ENCODE measurements around the gene DNAJB4.
"Not testable (repeated sequence)": the region's sequence is repeated elsewhere in the genome, so short reads cannot be mapped to it uniquely, and the experiment has no call there.

DNAJB4 gene

DNA sequence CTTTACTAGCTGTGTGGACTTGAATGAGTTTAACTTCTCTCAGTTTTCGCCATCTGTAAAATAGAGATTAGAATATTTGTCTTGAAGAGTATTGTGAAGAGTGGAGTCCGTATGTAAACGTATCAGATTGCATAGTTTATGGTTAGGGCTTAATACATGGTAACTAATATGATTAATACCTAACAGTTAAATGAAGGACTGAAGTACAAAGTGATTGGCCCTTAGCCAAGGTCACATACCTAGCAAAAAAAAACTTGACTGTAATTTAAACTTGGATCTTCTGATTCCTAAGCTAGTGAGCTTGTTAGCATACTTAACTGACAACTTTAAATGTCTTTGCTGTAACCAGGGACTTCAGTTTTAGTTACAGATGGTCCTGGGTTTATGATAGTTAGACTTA is 42.9 kb downstream of the DNAJB4 start:
- in situ Hi-C loops (cut with HindIII; ENCODE audit: low pct_unique_long_range_greater_than_20kb, low sequenced_read_pairs): no loop called here
- DNase-seq (ENCODE audit: low read depth in 1 of 2, low spot score in 1 of 2): no peak
- no peak for TF ChIP-seq JUND (IDR thresholded peaks at IDR 0.05; ENCODE audit: low read depth)

- in situ Hi-C loops (cut with HindIII; ENCODE audit: low pct_unique_long_range_greater_than_20kb, low sequenced_read_pairs): no loop called here
- no peak for DNase-seq (ENCODE audit: low read depth in 1 of 2, low spot score in 1 of 2)
- TF ChIP-seq JUND (IDR thresholded peaks at IDR 0.05; ENCODE audit: low read depth): no peak
These were observed 43.7 kb downstream of the DNAJB4 start for GRCh38 chr1:78048446-78048845.

DNA sequence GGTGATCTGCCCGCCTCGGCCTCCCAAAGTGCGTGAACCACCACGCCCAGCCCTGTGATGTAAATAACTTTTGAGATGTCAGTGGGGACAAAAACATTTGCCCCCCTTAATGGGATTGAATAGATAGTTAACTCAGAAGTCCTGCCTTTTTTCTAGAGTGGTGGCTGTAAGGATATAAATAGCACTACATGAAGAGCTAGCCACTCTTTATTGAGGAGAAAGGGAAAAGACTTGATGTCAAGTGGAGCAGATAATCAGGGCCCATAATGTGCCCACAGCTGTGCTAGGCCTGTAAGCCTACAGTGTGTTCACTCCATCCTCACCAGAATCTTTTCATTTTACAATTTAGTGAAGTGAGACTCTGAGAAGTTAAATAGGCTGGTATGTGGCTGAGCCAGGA is 44.7 kb downstream of the DNAJB4 start:
- TF ChIP-seq JUND (IDR thresholded peaks at IDR 0.05; ENCODE audit: low read depth): no peak
- in situ Hi-C loops (cut with HindIII; ENCODE audit: low pct_unique_long_range_greater_than_20kb, low sequenced_read_pairs): no loop called here
- no peak for DNase-seq (ENCODE audit: low read depth in 1 of 2, low spot score in 1 of 2)

DNA sequence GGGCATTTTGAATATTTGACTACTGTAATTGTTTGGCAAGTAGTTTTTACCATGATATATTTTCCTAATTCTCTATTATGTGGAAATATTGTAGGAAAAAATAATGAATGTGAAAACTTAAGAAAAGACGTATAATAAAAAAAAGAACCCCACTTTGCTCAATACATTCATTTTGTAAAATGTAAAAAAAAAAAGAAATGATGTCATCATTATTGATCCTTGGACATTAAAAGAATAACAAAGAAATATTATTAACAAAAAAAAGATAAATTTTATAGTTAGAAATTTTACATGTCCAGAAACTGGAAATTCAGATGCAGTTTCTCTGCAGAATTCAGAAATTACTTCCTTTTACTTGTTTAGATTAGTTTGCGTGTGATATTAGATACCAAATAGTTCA is 46.3 kb downstream of the DNAJB4 start:
- DNase-seq (ENCODE audit: low read depth in 1 of 2, low spot score in 1 of 2): no peak
- no peak for TF ChIP-seq JUND (IDR thresholded peaks at IDR 0.05; ENCODE audit: low read depth)
- in situ Hi-C loops (cut with HindIII; ENCODE audit: low pct_unique_long_range_greater_than_20kb, low sequenced_read_pairs): no loop called here

DNA sequence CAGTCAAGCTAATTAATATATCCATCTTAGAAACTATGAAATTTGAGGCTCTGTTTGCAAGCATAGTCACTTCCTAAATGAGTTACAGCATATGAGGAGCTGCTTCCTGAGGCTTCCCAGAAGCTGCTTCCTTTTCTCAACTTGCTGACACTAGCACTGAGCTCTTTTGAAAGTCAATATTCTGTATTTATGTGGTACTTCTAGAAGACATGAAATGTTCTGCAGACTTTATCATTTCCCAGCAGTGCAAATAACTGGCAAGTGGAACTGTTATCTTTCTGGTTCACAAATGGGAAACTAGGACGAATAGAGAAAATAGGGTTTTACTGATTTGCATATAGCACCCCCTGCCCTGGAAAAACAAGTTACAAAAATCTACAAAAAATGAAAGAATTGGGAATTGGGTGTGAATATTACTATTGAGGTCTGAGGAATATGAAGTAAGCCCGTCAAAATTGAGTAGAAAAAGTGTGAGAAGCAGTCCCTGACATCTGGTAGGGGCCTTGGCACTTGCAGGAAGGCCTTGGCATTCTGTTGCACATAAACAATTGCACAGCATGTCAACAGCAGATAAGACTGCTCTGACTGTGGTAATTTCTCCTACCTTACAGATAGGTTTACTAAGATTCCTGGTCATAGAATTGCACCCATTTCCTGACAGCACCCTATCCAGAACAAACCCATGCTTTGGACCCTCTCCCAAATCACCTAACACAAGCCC is 48.1 kb downstream of the DNAJB4 start:
- in situ Hi-C loops (cut with HindIII; ENCODE audit: low pct_unique_long_range_greater_than_20kb, low sequenced_read_pairs): no loop called here
- TF ChIP-seq JUND (IDR thresholded peaks at IDR 0.05; ENCODE audit: low read depth): no peak
- no peak for DNase-seq (ENCODE audit: low read depth in 1 of 2, low spot score in 1 of 2)

DNA sequence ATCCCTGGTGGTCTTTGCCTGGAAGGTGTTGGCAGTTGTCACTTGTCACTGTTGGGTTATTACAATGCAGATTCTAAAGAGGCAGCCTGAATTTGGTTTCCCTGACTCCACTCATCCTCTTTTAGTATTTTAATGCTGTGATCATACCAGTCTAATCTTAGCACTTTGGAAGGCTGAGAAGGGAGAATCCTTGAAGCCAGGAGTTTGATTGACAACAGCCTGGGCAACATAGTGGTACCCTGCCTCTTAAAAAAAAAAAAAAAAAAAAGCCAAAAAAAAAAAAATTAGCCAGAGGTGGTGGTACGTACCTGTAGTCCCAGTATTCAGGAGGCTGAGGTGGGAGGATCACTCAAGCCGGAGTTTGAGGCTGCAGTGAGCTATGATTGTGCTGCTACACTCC is 48.8 kb downstream of the DNAJB4 start:
- in situ Hi-C loops (cut with HindIII; ENCODE audit: low pct_unique_long_range_greater_than_20kb, low sequenced_read_pairs): no loop called here
- DNase-seq (ENCODE audit: low read depth in 1 of 2, low spot score in 1 of 2): no peak
- TF ChIP-seq JUND (IDR thresholded peaks at IDR 0.05; ENCODE audit: low read depth): no peak

DNA sequence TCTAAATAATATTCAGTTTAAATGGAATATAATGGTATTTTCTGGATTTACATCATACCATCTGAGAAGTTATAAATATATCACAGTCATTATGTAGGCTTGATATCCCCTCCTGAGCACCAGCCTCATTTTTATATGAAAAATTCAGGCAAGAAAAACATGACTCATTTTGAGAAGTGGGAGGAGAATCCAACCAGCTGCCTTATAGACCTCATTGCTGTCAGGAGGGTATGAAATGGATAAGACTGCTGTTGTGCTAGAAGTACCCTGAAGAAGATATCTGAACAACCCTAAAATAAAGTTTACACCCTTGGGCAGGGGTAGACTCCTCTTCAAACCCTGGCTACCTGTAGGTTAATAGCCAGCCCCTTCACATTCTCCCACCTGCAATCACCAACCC is 49.8 kb downstream of the DNAJB4 start:
- no peak for DNase-seq (ENCODE audit: low read depth in 1 of 2, low spot score in 1 of 2)
- in situ Hi-C loops (cut with HindIII; ENCODE audit: low pct_unique_long_range_greater_than_20kb, low sequenced_read_pairs): no loop called here
- no peak for TF ChIP-seq JUND (IDR thresholded peaks at IDR 0.05; ENCODE audit: low read depth)

- no peak for DNase-seq (ENCODE audit: low read depth in 1 of 2, low spot score in 1 of 2)
- in situ Hi-C loops (cut with HindIII; ENCODE audit: low pct_unique_long_range_greater_than_20kb, low sequenced_read_pairs): no loop called here
- TF ChIP-seq JUND (IDR thresholded peaks at IDR 0.05; ENCODE audit: low read depth): no peak
These were observed 50.2 kb downstream of the DNAJB4 start for GRCh38 chr1:78054972-78055371.

GRCh38 chr1:78055565-78056132 is 50.9 kb downstream of the DNAJB4 start:
- DNase-seq (ENCODE audit: low read depth in 1 of 2, low spot score in 1 of 2): no peak
- in situ Hi-C loops (cut with HindIII; ENCODE audit: low pct_unique_long_range_greater_than_20kb, low sequenced_read_pairs): no loop called here

DNA sequence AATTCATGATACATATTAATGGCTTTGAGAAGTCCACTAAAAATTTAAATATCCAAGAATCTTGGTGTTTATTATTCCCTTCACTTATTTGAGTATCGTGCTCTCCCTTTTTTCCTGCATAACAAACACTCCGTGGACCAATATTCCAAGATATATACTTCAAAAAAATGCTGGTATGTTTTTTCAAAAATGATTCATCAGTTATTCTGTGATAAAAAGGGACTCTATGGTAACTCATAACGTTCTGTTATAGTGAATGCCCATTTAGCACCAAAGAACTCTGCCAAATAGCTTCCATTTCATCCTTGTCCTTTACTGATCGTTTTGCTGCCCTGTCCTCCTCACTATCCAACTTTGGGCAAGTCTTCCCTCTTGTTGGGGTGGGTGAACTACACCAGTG is 53.9 kb downstream of the DNAJB4 start:
- in situ Hi-C loops (cut with HindIII; ENCODE audit: low pct_unique_long_range_greater_than_20kb, low sequenced_read_pairs): no loop called here
- DNase-seq (ENCODE audit: low read depth in 1 of 2, low spot score in 1 of 2): no peak
- no peak for TF ChIP-seq JUND (IDR thresholded peaks at IDR 0.05; ENCODE audit: low read depth)

More at GRCh38 chr1:78055565-78056132, 50.9 kb downstream of the DNAJB4 start:
- TF ChIP-seq JUND (IDR thresholded peaks at IDR 0.05; ENCODE audit: low read depth): no peak

DNA sequence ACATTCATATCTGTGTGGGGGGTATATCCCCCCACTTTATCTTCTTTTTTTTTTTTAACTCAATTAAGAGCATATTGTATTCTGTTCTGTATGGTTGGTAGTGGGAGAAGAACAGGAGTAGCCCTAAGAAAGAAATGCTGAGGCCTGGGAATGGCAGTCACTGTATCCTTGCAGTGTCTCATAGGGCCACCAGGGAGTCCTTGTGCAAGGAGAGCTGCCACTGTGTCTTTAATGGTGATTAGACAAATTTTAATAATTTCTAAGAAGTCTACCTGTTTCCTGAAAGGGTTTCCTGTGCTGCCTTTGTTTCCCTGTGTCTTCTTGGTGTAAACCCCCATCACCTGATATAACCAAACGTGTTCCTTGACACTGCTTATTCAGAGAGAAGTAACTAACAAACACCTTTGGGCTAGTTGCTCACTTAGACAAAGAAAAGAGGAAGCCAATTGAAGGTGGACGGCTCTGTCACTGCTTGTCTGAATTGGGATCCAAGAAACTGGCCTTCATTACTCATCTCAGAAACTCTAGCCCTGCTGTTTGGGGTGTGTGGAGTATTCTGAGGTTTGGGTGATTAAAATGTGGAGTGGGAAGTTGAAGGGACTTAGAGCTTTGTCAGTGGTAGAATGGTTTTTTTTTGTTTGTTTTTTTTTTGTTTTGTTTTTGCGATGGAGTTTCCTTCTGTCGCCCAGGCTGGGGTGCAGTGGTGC is 56.3 kb downstream of the DNAJB4 start:
- no peak for DNase-seq (ENCODE audit: low read depth in 1 of 2, low spot score in 1 of 2)
- in situ Hi-C loops (cut with HindIII; ENCODE audit: low pct_unique_long_range_greater_than_20kb, low sequenced_read_pairs): no loop called here
- TF ChIP-seq JUND (IDR thresholded peaks at IDR 0.05; ENCODE audit: low read depth): no peak

GRCh38 chr1:78061825-78062523 is 57.2 kb downstream of the DNAJB4 start:
- in situ Hi-C loops (cut with HindIII; ENCODE audit: low pct_unique_long_range_greater_than_20kb, low sequenced_read_pairs): no loop called here
- no peak for DNase-seq (ENCODE audit: low read depth in 1 of 2, low spot score in 1 of 2)
- no peak for TF ChIP-seq JUND (IDR thresholded peaks at IDR 0.05; ENCODE audit: low read depth)

GRCh38 chr1:78064886-78065285 is 60.1 kb downstream of the DNAJB4 start:
- DNase-seq (ENCODE audit: low read depth in 1 of 2, low spot score in 1 of 2); in situ Hi-C loops (cut with HindIII; ENCODE audit: low pct_unique_long_range_greater_than_20kb, low sequenced_read_pairs): not testable (repeated sequence)
